GM12874 (cell line): ENCODE data around the gene FAM114A1.

Source experiments
- TF ChIP-seq, protein P1 (sequence below): IDR thresholded peaks from 2 replicates; pipeline ENCODE4 v1.5.1; 2011; ENCODE audit warnings: low read depth, mild to moderate bottlenecking, control low read depth, low read length, moderate library complexity; ENCODE audit not compliant: insufficient read depth

FAM114A1 gene

DNA sequence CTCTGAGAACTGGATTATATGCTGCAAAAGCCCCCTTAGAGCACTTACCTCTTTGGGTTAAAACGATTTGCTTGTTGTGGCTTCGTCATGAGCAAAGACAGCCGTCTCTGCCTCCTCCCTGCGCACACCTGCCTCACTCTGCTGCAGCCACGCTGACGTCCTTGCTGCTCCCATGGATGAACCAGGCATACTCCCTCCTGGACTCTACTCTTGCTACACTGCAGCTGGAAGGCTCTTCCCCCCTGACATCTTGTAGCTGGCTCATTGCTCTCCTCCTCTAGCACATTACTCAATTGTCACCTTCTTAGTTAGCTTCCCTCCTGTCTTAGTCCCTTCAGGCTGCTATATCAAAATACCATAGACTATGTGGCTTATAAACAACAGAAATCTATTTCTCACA is 59.3 kb downstream of the FAM114A1 start:
- TF ChIP-seq, protein P1, sequence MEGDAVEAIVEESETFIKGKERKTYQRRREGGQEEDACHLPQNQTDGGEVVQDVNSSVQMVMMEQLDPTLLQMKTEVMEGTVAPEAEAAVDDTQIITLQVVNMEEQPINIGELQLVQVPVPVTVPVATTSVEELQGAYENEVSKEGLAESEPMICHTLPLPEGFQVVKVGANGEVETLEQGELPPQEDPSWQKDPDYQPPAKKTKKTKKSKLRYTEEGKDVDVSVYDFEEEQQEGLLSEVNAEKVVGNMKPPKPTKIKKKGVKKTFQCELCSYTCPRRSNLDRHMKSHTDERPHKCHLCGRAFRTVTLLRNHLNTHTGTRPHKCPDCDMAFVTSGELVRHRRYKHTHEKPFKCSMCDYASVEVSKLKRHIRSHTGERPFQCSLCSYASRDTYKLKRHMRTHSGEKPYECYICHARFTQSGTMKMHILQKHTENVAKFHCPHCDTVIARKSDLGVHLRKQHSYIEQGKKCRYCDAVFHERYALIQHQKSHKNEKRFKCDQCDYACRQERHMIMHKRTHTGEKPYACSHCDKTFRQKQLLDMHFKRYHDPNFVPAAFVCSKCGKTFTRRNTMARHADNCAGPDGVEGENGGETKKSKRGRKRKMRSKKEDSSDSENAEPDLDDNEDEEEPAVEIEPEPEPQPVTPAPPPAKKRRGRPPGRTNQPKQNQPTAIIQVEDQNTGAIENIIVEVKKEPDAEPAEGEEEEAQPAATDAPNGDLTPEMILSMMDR, result no peak

DNA sequence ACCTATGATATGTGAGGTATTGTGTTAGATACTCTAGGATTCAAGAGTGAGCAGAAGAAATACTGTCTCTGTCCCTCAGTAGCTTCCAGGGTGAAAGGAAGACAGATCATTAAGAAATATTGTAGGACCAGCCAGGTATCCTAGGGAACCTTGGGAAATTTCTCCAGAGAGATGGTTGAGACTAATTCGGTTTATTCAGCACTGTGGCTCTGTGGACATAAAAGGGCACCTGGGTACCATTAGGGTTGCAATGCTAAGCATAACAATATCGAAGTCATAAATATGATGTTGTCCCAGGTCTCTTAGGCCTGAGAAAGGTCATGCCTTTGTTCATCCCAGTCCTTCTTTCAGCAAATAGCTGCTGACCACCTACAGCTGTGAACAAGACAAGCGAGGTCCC is 61.0 kb downstream of the FAM114A1 start:
- TF ChIP-seq, protein P1, result no peak

DNA sequence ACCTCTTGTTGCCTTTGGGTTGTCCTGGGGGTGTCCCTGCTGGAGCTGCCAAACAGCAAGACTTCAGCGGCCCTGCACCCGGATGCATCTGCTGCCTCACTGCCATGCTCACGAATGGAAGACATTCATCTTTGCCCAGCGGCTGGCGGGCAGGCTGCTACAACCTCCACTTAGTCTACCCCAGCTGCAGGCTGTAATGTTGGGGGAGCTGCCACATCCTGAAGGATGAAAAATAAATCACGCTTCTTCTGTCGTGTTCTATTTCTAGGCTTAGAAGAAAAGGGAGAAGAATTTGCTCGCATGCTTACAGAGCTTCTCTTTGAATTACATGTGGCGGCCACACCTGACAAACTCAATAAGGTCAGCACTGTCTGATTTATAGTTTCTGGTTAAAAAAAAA is 61.4 kb downstream of the FAM114A1 start:
- TF ChIP-seq, protein P1, result no peak

DNA sequence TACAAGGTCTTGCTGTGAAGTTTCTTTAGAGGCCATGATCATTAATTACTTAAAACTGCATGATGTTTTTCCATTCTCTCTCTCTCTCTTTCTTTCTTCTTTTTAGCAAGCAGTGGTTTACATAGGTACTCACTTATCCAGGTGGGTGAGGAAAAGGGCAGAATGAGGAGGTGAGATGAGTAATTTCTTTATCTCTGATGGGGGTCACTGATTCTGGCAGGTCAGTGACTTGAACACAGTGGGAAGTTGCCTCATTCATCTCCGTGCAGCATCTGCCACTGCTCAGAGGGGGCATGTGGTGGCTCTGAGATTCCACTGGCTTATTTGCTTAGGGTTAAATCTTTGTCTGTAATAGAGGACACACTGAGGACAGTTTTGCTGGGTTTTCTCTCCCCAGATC is 62.6 kb downstream of the FAM114A1 start:
- TF ChIP-seq, protein P1, result no peak

DNA sequence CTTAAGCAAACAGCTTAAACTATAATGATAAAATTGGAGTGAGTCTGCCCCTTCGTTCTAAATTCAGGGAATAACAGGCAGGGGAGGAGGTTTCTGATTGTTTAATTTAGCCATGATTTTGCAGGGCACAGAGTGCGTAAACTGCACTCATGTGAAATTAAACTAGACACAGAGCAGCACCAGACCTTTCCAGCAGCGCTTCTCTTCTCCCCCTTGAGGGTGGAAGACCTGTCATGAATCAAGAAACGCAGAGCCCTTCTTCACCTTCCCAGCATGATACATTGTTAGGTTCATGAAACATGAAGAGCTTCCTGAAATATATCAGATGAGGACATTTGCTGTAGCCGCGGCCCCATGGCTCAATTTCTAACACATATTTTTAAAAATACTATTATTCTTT is 63.1 kb downstream of the FAM114A1 start:
- TF ChIP-seq, protein P1, result no peak

DNA sequence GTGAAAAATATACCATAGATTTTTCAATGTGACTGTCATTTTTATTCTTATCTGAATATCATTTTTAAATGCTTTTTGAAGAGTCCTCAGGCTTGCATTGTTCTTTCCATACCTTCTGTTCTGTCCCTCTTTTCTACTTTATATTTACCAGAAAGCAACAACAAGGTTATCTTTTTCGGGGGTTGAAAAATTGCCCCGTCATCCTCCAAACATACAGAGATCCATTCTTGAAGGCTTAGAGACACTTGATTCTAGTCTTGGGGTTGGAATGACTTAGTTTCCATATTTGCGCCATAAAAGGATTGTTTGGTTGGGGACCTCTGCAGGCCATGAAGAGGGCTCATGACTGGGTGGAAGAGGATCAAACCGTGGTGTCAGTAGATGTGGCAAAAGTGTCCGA is 63.5 kb downstream of the FAM114A1 start:
- TF ChIP-seq, protein P1, result no peak

DNA sequence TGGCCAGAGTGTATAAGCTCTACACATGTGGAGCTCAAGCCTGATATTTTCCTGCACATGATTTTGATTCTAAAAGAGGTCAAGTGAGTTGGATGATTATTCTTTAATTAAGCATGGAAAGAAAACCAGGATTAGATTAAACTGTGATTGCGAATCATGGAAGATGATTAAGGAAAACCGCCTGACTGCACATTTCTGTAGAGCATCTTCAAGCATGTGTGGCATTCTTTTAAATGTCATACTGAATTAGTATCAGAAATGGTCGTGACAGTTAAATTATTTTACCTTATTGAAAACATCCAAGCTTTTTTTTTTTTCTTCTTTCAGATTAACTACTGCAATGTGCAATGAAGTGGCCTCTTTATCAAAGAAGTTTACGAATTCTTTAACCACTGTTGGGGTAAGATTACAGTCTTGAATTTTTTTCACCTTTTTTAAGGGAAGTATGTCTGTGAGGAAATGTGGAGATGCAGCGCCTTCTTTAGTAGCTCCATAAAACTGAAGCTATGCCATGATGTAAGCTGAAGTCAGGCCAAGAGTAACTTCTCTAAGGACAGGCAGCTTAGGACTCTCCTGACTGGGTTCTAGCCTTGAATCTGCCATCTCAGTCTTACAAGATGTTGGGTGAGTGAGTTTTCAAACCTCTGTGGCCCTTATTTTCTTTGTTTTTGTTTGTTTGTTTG is 67.9 kb downstream of the FAM114A1 start:
- TF ChIP-seq, protein P1, result no peak
